HG03571 (cell line): Measurements from ENCODE around the gene PLEK.
"Not testable (repeated sequence)": the region's sequence is repeated elsewhere in the genome, so short reads cannot be mapped to it uniquely, and the experiment has no call there.

Experiments
- ATAC-seq: cut with Tn5 transposase; IDR thresholded peaks from one replicate; pipeline ENCODE4 v1.9.1; 2021; ENCODE audit not compliant: unreplicated experiment

PLEK gene

GRCh38 chr2:68352651-68353391 is 12.3 kb upstream of the PLEK start:
- ATAC-seq, result no peak

GRCh38 chr2:68356599-68357239 is 8.4 kb upstream of the PLEK start:
- ATAC-seq, result no peak

GRCh38 chr2:68357605-68358337 is 7.3 kb upstream of the PLEK start:
- ATAC-seq, result peak; percentile 47

- ATAC-seq, result no peak
Observed at GRCh38 chr2:68359889-68360288, 5.2 kb upstream of the PLEK start.

- peak; percentile 39 for ATAC-seq
Observed at GRCh38 chr2:68362069-68362468, 3.0 kb upstream of the PLEK start.

- no peak for ATAC-seq
Observed at GRCh38 chr2:68362749-68363148, 2.3 kb upstream of the PLEK start.

- ATAC-seq, result no peak
Observed at GRCh38 chr2:68363721-68364120, 1.4 kb upstream of the PLEK start.

GRCh38 chr2:68366083-68366560 is 1.0 kb downstream of the PLEK start:
- ATAC-seq, result peak; percentile 23

GRCh38 chr2:68367953-68368653 is 3.0 kb downstream of the PLEK start:
- ATAC-seq, result no peak

- ATAC-seq, result no peak
Observed at GRCh38 chr2:68368654-68369336, 3.7 kb downstream of the PLEK start.

GRCh38 chr2:68369337-68369734 is 4.3 kb downstream of the PLEK start:
- ATAC-seq, result no peak

GRCh38 chr2:68371138-68371537 is 6.1 kb downstream of the PLEK start:
- ATAC-seq, result no peak

- ATAC-seq, result no peak
Observed at GRCh38 chr2:68371581-68371980, 6.5 kb downstream of the PLEK start.

- ATAC-seq, result no peak
Observed at GRCh38 chr2:68372485-68372884, 7.4 kb downstream of the PLEK start.

GRCh38 chr2:68374184-68374583 is 9.1 kb downstream of the PLEK start:
- ATAC-seq, result no peak

- no peak for ATAC-seq
Observed at GRCh38 chr2:68375582-68375981, 10.5 kb downstream of the PLEK start.

- ATAC-seq, result peak; percentile 35
Observed at GRCh38 chr2:68377137-68377780, 12.2 kb downstream of the PLEK start.

GRCh38 chr2:68378779-68379178 is 13.7 kb downstream of the PLEK start:
- ATAC-seq, result not testable (repeated sequence)

- ATAC-seq, result peak; percentile 32
Observed at GRCh38 chr2:68379184-68379708, 14.2 kb downstream of the PLEK start.

- no peak for ATAC-seq
Observed at GRCh38 chr2:68383778-68384177, 18.7 kb downstream of the PLEK start.
